HG03025 (cell line): ENCODE data around the gene AK9.
"Not testable (repeated sequence)": the region's sequence is repeated elsewhere in the genome, so short reads cannot be mapped to it uniquely, and the experiment has no call there.

Experiments used
- ATAC-seq: cut with Tn5 transposase; IDR thresholded peaks from one replicate; pipeline ENCODE4 v1.9.1; 2021; ENCODE audit warnings: mild to moderate bottlenecking, moderate library complexity; ENCODE audit not compliant: unreplicated experiment, low FRiP score

The AK9 gene

GRCh38 chr6:109628158-109629000 is 62.6 kb downstream of the AK9 start:
- no peak for ATAC-seq

- no peak for ATAC-seq
These were observed 64.7 kb downstream of the AK9 start for GRCh38 chr6:109626311-109626710.

GRCh38 chr6:109625199-109625598 is 65.8 kb downstream of the AK9 start:
- no peak for ATAC-seq

- no peak for ATAC-seq
These were observed 67.7 kb downstream of the AK9 start for GRCh38 chr6:109623288-109623687.

- no peak for ATAC-seq
These were observed 78.7 kb downstream of the AK9 start for GRCh38 chr6:109612268-109612667.

- ATAC-seq = no peak
These were observed 79.5 kb downstream of the AK9 start for GRCh38 chr6:109611502-109611901.

- no peak for ATAC-seq
These were observed 80.4 kb downstream of the AK9 start for GRCh38 chr6:109610590-109610989.

GRCh38 chr6:109609737-109610136 is 81.3 kb downstream of the AK9 start:
- no peak for ATAC-seq

GRCh38 chr6:109606359-109606758 is 84.6 kb downstream of the AK9 start:
- no peak for ATAC-seq

- no peak for ATAC-seq
These were observed 95.0 kb downstream of the AK9 start for GRCh38 chr6:109595998-109596397.

- ATAC-seq = no peak
These were observed 110.5 kb downstream of the AK9 start for GRCh38 chr6:109580519-109580918.

GRCh38 chr6:109579361-109579760 is 111.6 kb downstream of the AK9 start:
- peak; percentile 78 for ATAC-seq

GRCh38 chr6:109569901-109570300 is 121.1 kb downstream of the AK9 start:
- ATAC-seq = not testable (repeated sequence)

GRCh38 chr6:109561844-109562243 is 129.2 kb downstream of the AK9 start:
- no peak for ATAC-seq

- ATAC-seq = no peak
These were observed 159.6 kb downstream of the AK9 start for GRCh38 chr6:109531446-109531845.

GRCh38 chr6:109527989-109528388 is 163.0 kb downstream of the AK9 start:
- ATAC-seq = no peak

- ATAC-seq = no peak
These were observed 163.9 kb downstream of the AK9 start for GRCh38 chr6:109526905-109527628.

GRCh38 chr6:109524129-109524528 is 166.9 kb downstream of the AK9 start:
- no peak for ATAC-seq

GRCh38 chr6:109523478-109523877 is 167.5 kb downstream of the AK9 start:
- ATAC-seq = no peak

- ATAC-seq = no peak
These were observed 169.9 kb downstream of the AK9 start for GRCh38 chr6:109521080-109521479.

GRCh38 chr6:109519647-109520046 is 171.4 kb downstream of the AK9 start:
- ATAC-seq = not testable (repeated sequence)

- ATAC-seq = no peak
These were observed 174.1 kb downstream of the AK9 start for GRCh38 chr6:109516929-109517328.
